ENCODE measurements around the gene GRAMD2A. TPM values are rescaled to one million over a fixed set of nuclear protein-coding genes. Genes with fewer than 3 reads are reported as not detected.

GRAMD2A gene
- total RNA-seq, 4 donors from 2014 or later, result 0.19 to 0.46 (median 0.24) TPM; not detected in 1

- TF ChIP-seq CTCF (IDR thresholded peaks at IDR 0.05), result no peak
- ATAC-seq (ENCODE audit: low FRiP score) (no peak), DNase-seq (ENCODE audit: low spot score) (no peak)
Observed at GRCh38 chr15:72139667-72140066, 57.9 kb downstream of the GRAMD2A start.

DNA sequence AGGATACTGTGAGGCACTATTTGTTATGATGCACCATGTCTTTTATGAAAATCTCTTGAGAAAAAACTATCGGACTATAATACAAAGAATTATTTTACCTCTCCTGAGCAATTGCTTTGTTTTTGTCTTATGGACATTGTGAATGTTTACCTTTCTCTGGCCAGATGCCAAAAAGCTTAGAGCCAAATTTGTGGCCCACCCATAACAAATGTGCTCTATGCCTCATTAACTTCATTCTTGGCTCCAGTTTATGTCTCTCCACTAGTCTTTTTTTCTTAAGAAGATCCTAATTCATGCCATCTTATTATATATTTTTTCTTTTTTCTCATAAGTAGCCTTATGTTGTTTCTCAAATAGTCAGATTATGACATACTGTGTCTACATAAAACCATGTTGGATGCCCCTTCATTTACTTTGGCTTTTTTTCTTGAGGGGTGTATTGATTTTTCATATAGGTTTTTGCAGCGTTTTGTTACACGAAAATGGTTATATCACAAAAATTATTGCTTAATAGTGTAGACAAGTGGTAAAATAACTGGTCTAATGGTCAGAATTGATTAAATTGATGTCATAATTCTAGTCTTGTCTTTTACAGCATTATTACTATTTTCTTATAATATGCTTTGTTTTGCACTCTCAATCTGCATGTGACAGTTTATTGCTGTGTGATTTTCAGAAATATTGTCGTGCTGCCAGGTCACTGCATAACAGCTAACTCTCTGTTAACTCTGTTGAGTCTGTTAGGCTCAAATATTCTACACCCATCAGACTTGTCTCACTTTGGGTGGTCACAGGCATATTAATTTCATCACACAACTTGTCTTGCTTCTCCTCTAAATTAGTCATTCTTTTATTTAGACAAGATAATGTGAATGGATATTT lies 61.2 kb downstream of the GRAMD2A start:
- DNase-seq (ENCODE audit: low spot score) (no peak), ATAC-seq (ENCODE audit: low FRiP score) (no peak)
- TF ChIP-seq CTCF (IDR thresholded peaks at IDR 0.05), result no peak

DNA sequence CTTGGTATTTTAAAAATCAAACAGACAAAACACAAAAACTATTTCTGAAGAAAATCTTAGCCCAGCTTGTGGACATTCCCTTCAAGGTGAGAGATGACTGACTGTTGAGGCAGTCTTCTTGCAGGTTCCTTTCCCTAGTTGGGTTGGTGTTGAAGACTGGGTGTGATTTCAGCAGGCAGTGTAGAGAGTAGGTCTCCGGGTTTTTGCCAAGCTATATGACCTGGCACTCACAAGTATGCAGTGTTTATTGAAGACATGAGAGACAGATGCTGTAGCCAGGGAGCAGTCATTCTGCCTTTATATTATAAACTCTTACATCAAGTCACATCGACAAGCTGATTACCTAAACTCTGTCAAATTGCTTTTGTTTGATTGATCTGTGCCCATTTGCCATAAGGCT lies 61.9 kb downstream of the GRAMD2A start:
- no peak for TF ChIP-seq CTCF (IDR thresholded peaks at IDR 0.05)
- DNase-seq (ENCODE audit: low spot score), result no peak
- ATAC-seq (ENCODE audit: low FRiP score), result no peak

GRCh38 chr15:72133211-72133610 lies 64.4 kb downstream of the GRAMD2A start:
- TF ChIP-seq CTCF (IDR thresholded peaks at IDR 0.05), result no peak
- ATAC-seq (ENCODE audit: low FRiP score) (no peak), DNase-seq (ENCODE audit: low spot score) (no peak)

- no peak for DNase-seq (ENCODE audit: low spot score)
- ATAC-seq (ENCODE audit: low FRiP score), result no peak
- TF ChIP-seq CTCF (IDR thresholded peaks at IDR 0.05), result no peak
Observed at GRCh38 chr15:72131922-72132321, 65.7 kb downstream of the GRAMD2A start.

GRCh38 chr15:72130272-72130671 lies 67.3 kb downstream of the GRAMD2A start:
- TF ChIP-seq CTCF (IDR thresholded peaks at IDR 0.05), result no peak
- no peak for ATAC-seq (ENCODE audit: low FRiP score)

DNA sequence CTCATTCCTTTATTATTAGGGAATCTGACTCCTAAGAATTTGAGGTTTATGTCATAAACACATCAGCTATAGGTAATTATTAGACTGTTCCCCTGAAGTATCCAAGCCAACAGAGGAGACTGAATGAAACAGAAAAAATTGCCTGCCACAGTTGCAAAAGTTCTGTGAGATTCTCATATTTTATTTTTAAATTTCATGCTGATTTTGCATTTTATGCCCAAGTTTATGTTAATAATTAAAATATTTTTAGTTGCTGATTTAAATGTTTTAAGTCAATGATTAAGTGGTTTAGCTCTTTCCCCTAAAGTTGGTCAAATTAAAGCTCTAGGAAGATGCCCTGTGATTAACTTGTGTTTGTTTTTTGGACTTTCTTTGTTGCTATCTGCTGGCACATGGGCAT lies 69.2 kb downstream of the GRAMD2A start:
- DNase-seq (ENCODE audit: low spot score), result no peak
- no peak for ATAC-seq (ENCODE audit: low FRiP score)
- no peak for TF ChIP-seq CTCF (IDR thresholded peaks at IDR 0.05)

More at GRCh38 chr15:72130272-72130671, 67.3 kb downstream of the GRAMD2A start:
- DNase-seq (ENCODE audit: low spot score), result no peak

Measured in omental fat pad (tissue), 4 donors.